ENCODE data around the gene GATA6. TPM values are rescaled to one million over a fixed set of nuclear protein-coding genes. Genes with fewer than 3 reads are reported as not detected.

GATA6 gene
- total RNA-seq (2022; extraction: Qiagen RNA extraction) = 1.1 to 2.0 TPM (median 1.6 TPM) in 5 replicates

GRCh38 chr18:22169011-22169888, at the start of gene GATA6:
Gene GATA6 (plus strand): TSS chr18:22169589. CDS start chr18:22171145, 1,556 bp downstream.

Other genes with a start within 250 kb of the GATA6 start
- gene CTAGE1, start 248.3 kb downstream of the GATA6 start, total RNA-seq (2022; extraction: Qiagen RNA extraction) = not detected in 5 replicates

Measured in A549 treated with Mapracorat at 1 μM for 4 hours (cell line).